Brain pericyte (primary cell): ENCODE data around the gene PDE4D.

Source experiments
- DNase-seq: peaks from one replicate; pipeline ENCODE4 v3.0.0-alpha.2; 2012; ENCODE audit warnings: low read depth, low spot score

The PDE4D gene

DNA sequence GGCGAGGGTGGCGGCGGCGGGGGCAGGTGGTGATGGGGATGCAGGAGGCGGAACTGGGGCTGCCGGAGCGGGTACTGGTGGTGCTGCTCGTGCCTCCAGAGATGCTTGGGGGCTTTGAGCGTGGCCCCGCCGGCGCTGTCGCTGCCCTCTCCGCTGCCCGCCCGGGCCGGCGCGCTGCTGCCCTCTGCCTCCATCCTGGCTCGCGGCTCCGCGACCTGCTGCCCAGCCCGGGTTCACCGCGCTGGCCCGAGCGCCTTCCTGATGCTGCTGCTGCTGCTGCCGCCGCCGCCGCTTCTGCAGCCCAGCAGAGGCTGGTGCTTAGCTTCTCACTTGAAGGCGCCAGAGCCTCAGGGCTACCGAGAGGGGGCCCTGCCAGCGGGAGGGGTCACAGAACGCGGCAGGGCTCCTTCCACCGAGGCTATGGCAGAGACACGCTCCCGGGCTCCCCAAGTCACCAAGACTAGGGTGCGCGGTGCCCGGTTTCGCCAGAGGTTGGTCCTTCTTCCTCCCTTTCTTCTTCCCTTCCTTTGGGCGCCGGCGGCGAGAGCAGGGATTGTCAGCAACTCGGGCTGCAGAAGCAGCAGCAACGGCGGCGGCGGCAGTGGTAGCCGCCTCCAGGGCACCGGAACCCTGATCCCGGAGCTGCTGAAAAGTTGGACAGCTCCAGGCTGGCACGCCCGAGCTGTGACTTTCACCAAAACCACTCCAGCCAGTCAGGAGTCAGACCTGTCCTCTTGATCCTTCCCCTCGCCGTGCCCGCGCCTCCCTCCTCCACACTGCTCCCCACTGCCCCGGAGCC, at the start of gene PDE4D:
Gene PDE4D (minus strand): TSS at position 298 of the 799 bp plus-strand sequence.
- DNase-seq = peak; percentile 27

DNA sequence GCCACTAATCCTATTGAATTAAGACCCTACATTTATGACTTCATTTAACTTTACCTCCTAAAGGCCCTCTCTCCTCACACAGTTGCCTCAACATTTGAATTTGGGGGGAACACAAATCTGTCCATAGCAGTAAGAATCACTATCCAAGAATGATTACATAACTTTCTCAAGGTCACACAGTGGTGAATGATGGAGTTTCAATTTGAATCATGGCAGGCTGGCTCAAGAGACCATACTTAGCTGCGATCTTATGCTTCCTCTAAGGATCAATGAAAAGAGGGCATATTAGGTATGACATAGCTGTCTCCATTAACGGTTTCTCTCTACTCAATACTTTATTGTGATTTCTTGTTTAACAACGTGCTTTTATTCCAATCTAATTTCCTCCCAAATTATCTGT, 44.1 kb upstream of the PDE4D start:
- no peak for DNase-seq

DNA sequence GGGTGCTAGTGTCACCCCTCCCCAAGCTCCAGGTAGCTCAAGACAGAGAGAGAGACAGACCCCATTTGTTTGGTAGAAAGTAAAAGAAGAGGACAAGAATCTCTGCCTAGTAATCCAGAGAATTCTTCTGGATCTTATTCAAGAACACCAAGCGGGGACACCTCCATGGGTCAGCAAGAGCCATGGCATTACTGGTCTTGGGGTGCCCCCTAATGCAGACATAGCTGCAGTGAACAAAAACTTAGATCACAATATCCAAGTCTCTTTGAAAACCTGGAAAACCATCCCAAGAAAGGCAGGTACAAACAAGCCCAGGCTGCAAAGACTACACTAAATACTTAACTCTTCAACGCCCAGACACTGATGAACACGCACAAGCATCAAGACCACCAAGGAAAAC, 29.9 kb upstream of the PDE4D start:
- no peak for DNase-seq

DNA sequence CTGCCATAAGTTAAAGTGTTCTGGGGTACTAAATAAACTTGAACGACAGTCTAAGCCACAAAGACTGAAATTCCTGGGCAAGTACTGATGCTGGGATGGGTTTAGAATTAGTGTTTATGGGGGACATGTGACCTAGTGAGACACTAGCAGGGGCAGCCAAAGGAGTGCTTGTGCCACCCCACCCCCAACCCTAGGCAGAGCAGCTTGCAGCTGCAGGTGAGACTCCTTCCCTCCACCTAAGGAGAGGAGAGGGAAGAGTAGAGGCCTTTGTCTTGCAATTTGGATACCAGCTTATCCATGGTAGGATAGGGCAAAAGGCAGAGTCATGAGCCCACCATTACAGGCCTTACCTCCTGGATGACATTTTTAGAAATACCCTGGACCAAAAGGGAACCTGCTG, 28.7 kb upstream of the PDE4D start:
- no peak for DNase-seq

DNA sequence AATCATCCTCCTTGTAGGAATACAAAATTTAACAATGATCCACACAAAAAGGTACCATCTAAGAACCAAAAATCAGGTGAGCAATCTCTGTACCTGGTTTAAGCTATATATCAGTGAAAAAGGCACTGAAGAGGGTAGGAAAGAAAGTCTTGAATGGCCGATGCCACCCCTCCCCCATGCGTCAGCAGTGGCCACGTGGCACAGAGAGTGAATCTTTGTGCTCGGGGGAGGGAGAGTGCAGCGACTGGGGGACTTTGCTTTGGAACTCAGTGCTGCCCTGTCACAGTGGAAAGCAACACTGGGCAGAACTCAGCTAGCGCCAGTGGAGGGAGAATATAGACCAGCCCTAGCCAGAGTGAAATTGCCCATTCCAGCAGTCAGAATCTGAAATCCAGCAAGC, 28.3 kb upstream of the PDE4D start:
- DNase-seq = no peak

DNA sequence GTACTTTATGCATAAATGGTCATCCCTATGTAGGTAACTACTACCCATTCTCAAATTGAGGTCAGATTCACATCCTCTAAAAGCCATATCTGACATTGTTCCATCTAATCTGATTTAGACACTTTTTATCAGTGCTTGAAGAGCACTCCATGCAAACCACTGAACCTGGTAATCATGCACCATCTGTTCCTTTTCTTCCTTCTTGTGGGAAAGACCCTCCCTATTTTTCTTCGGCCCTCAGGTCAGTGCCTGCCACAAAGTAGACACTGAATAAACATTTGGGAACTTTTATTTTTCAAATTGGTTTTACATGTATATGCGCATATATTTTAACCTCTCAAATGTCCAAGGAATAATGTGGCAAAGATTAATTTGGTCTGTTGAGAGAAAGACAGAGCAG, 26.0 kb upstream of the PDE4D start:
- DNase-seq = no peak

DNA sequence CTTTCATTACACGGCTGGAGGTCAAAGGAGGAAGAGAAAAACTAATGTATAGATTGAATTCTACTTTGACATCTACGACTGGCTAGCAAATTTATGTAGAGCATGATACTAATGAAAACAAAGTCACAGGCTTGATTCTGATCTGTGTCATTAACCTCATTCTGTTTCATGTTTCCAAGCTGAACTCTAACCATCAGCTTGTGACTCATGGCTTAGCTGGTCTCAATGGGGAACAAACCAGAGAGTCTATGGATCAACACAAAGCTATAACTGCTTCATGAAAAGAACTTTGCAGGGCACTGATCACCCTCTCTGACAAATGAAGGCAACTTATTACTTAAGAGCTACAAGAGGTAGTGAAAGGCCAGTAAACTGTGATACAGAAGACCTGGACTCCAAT, 23.6 kb upstream of the PDE4D start:
- no peak for DNase-seq

DNA sequence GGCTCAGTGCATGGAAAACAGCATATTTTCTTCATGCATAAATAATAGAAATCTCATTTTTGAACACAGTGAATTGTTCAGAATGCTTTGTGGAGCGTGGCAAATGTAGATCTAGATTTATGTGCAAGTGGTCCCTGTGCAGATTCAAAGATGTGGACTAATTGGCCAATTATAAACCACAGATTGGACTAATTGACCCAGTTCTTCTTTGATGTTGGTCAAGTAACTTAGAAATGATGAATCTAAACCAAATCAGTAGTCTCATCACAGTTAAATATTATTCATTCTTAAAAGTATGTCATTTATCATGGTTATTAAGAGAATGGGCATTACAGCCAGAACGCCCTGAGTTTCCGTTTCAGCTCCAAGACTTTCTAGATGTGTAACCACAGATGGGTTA, 11.7 kb upstream of the PDE4D start:
- no peak for DNase-seq

DNA sequence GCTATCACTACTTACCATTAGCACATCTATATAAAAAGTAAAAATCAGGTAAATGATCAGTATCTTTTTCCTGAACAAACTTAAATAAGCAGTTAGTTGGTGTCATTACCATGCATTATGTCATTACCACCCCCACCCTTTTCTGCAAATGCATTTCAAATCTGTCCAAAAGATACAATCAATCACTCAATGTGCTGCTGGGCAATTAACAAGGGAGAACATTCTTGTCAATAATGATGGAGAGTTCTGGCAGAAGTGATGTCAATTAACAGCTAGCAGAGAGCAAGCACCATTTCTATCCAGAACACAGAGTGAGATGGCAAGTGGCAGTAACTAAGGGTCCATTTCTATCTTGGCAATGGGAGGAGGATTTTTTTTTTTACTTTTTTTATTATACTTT, 3.5 kb upstream of the PDE4D start:
- no peak for DNase-seq

DNA sequence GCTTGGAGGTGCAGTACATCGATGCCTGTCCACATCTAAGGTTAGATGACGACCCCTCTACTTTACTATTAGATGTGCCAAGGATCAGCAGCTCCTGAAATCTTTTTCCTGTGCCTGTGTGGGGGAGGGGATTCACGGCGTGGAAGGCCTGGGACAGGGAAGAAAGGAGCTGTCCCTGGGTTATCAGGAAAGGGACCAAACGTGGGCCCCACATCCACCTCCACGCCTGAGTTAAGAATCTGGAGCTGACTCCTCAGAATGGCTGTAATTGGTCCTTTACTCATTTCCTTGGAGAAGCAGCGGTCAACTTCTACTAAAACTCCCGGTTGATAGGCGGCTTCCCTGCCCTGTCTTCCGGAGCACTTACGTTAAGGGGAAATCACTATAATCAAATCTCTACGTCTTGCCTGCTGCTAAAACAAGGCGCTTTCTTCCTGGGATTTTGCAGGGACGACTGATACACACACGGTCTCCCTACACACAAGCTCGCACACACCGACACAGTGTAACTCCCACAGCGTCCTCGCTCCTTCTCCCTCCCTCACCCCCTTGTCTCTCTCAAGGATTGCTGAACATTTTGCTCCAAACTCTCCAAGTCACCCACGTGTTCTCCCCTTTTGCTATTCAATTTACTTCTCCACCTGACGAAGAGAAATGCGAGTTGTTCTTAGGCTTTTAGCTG, 1.4 kb downstream of the PDE4D start:
- no peak for DNase-seq

DNA sequence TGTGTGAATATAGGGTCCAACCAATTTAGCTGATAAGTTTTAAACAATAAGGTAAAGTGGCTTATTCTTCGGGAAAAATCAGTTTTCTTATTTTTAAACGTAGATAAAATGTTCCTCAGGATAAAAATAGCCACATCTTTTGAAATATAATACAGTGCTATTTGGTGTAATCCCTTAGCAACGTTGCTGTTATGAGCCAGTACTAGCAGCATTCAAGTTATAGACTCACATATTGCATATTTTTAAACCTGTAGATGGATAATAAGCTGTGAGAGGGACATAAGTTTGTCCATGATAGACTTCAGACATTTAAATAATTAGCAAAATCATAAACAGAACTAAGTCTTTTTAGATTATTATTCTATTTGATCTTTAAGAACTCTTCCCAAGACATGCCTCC, 6.3 kb downstream of the PDE4D start:
- DNase-seq = no peak

DNA sequence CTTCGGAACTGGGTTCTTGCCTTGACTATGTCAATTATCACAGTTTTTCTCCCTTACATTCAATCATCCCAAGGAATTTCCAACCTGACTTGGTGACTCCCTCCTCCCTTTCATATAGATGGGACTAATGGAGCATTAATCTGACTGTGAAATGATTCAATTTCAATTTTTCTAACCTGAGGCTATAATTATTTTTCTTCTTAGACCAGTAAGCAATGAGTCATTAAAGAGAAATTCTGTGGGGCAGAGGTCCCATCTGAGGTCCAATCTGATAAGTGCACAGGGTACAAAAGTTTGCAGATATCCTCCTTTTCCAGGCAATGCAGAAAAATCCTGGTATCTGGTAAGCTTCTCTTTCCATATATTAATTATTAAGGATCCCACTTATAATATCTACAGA, 18.9 kb downstream of the PDE4D start:
- no peak for DNase-seq

DNA sequence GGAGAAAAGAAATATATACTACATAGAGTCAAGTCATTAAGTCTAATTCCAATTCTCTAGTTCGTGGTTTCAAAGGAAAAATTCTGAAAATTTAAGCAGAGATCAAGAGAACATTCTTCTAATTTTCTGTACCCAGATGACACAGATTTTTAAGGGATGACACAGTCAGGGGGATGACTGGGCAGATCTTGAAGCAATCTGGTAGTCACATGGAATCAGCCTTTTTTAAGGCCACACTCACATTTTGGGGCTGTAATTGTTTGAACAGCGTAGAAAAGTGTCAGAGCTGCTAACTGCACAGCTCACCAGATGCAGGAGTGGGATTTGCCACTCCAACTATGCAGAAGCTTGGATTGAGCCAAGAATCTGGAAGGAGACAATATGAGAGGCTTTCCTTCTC, 20.4 kb downstream of the PDE4D start:
- DNase-seq = no peak

DNA sequence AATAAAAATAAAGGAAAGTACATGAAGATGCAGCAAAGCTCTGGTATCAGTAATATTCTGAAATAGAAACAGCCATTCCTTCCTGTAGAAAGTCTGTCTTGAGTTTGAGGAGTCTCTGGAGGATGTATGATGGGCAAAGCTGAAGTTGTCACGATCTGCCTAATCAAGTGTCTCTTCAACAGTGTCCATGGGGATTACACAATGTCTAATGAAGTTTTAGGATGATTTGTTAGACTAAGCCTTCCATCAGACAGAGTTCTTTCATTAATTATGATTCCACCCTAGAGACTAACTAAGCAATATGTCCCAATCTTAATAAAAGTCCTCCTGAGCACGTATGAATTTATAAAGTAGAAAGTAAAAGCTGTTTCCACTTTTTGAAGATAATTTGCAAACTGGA, 26.9 kb downstream of the PDE4D start:
- DNase-seq = no peak

DNA sequence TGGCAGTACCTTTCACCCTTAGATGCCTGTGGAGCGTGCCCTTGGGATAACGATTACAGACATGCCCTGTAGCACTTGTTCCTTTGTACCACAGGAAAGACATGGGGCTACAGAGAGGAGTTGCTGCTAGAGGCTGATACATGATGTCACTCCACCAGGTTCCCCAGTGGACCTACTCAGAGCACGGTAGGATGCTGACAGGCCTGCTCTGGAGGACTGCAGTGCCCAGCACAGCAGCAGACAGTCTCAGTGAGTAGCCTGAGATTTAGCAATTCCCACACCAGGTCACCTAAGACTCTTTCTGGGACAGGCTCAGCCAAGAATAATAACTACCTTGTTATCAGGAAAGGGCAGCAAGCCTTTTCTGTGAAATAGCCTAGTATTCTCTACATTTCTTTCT, 28.8 kb downstream of the PDE4D start:
- no peak for DNase-seq

DNA sequence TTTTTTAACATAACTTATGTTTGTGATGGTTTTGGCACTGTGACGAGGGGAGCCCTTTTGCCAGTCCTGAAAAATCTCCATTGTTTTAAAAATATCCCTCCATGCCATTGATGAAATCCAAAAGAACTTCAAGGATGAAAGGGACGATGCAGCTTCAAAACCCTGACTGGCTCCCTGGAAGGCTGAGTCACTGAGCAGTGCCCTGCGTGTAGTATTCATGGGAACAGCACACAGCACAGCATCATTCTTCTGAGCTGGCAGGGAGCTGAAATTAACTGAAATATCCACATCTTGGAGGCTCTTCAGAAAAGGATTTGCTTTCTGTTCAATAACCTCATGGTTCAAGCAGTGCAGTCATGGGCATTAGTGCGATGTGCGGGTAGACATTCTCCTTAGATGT, 29.7 kb downstream of the PDE4D start:
- DNase-seq = no peak

DNA sequence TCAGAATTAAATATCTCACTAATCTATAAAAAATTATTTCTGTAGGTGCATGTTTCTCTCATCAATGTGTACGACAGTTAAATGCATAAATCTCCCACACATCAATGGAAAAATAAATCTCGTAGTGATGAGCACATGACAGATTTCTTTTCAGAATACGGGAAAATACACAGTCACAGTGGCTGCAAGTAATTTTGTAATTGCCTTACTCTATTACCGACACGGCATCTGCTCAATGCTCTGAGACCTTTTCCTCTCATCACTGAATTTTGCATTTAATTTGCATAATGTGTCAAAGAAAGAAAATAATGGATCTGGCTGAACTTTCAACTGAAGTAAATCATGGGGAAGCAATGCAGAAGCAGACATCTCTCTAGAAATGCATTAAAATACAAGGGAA, 37.2 kb downstream of the PDE4D start:
- no peak for DNase-seq

DNA sequence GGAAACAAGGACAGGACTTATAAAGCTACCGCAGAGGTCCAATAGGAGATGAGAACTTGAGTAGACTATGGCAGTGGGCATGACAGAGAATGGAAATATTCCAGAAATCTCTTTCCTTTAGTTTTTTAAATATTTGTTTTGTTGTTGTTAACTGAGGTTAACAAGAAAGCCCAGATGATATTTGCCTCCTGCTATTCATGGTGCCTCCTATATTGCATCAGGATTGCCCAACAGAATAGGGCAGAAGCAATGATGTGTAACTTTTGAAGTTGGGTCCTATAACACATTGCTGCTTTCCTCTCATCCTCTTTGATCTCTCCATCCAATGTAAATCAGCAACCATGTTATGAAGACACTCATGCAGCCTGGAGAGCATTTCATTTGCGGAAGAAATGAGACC, 42.8 kb downstream of the PDE4D start:
- DNase-seq = no peak

DNA sequence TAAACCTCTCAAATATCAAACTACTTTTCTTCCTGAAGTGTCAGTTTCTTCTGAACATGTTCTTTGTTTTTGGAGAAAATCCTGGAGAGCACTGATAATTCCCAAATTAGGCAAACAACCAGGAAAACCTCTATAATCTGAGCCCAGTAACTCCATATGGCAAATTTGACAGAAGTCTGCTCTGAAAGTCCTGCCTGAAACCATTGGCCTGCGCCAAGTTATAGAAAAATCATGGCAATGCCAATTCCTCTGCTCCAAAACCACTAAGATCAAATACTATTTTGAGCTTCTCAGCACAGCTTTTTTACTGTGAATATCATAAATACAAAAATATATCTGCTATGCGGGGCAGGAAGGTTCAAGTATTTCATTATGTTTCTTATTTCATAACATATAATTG, 45.9 kb downstream of the PDE4D start:
- DNase-seq = no peak

DNA sequence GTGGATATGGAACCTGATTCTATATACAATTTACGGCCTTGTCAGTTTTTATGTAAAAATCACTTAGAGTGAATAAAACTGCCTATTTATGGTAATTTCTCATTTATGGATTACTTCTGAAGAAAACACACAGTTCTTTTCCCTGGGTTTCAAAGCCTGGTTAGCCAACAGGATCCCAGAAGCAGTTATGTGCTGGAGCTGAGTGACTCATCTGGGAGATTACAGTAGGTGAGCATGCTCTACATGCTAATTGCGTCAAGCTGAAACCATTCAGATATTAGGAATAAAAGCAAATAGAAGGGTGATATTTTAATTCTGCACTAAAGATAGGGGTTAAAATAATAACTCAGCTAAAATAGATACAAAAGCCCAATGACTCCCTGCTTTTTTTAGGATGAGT, 47.8 kb downstream of the PDE4D start:
- DNase-seq = no peak

DNA sequence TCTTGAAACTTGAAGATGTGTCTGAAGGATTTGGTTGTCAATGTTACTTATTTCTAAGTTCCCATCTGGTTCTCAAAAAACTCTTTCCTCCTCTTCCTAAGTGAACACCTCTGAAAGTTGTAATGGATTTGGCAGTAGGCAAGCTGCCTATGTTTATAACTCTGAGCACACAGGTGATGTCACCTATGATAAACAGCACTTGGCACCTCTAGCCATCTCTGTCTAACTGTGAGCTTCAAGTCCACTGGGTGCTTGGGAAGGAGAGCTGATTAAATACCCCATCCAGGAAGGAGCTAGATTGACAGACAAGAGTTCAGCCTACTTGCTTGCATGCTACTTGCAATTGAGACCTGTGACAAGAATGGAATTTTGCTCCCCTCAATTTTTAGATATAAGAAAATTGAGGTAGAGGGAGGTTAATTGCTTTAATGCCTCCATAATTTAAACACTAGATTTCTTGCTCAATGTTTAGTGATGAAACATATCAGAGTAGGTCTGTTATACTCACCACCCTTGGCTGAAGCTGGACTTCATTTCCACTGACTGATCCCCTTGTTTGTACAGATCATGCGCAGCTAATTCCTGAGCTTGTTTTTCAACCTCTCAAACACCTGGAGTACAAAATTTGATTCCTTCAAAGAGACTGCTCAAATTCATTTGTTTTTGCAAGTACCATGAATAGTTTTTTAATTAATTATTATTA, 49.9 kb downstream of the PDE4D start:
- DNase-seq = no peak

DNA sequence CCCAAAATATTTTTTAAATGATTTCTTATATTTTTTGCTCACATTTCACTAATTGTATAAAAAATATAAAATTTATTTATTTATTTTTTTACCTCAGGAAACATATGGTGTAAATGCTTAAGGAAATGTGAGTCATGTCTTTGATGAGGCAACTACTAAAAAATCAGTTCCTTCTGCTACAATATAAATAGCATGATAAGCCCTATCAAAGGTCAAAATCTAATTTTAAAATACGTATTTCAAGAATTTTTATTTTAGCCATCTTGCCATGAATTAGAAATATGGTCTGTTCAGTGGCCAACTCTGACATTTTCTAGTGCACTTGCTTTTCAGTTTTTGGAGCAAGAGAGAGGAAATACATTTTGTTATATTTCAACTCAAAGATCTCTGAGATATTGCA, 50.5 kb downstream of the PDE4D start:
- no peak for DNase-seq

DNA sequence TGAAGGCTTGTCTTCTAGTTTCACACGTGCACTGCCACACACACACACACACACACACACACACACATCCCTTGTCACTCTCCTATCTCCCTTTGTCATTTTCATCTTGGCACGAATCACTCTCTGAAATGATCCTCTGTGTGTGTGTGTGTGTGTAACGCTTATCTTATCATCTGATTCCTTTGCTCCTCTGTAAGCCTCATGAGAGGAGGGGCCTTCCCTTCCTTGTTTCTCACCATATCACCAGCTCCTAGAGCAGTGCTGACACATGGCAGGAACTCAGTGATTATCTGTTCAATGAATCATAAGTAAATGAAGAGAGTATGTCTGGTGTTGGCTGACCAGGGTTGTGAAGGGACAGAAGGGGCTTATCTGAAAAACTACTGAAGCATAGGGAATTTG, 53.3 kb downstream of the PDE4D start:
- no peak for DNase-seq
